ENCODE results near the gene EXT2. TPM values are rescaled to one million over a fixed set of nuclear protein-coding genes. Genes with fewer than 3 reads are reported as not detected.

Gene EXT2
- total RNA-seq, 2 donors from 2014 or later = 16.9 to 28.9 TPM

- Mint-ChIP-seq H3K27ac (no peak overlapping the region), H3K36me3 (ENCODE audit: low read depth) (no peaks in the 10 kb centered on the region), H3K4me1 (no peaks in the 10 kb centered on the region), H3K27me3 (peaks cover 11% of the 10 kb centered on the region), H3K4me3 (no peak overlapping the region), H3K9me3 (no peaks in the 10 kb centered on the region)
- ATAC-seq (replicated peaks) = no peak
These were observed 171.7 kb downstream of the EXT2 start for GRCh38 chr11:44267006-44267749.

DNA sequence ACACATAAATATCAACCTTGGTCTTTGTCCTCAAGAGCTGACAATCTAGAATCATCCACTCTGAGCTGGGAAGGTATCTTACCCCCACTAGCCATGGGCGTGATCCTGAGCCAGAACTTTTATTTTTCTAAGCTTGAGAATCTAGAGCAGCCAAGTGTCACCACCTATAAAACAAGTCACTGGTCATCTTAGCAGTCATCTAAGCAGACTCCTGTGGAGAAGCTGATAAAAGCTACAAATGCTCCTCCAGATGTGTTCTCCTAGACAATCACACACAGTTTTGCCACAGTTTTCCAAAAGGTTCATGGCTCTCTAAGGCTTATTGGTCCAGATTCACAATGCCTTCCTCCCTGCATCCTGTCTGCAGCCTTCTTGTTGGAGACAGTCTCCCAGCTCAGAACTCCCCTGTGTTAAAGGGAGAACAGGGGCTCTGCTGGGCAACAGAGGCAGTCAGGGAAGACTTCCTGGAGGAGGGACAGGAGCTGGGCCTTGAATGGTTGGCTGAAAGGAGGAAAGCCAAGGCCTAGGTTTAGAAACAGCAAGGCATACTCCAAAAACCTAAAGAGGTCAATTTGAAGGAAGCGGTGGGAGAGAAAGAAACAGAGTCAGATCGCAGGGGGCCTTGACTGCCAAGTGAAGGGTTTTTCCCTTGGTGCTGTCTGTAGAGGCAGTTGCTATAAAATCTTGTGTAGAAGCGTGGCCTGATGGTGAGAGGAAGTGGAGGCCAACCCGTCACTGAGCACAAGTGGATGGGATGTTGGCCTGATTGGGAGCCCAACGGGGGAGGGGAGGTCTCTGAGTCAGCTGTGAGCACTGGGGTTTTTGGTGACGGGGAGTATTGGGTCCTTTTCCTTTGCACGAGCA is 172.5 kb downstream of the EXT2 start:
- peaks cover 6% of the 10 kb centered on the region for H3K27me3 Mint-ChIP-seq
- no peak for ATAC-seq (replicated peaks)
- no peak overlapping the region for H3K4me3 Mint-ChIP-seq
- H3K9me3 Mint-ChIP-seq = no peaks in the 10 kb centered on the region
- no peaks in the 10 kb centered on the region for H3K36me3 Mint-ChIP-seq (ENCODE audit: low read depth)
- no peak overlapping the region for H3K27ac Mint-ChIP-seq
- no peaks in the 10 kb centered on the region for H3K4me1 Mint-ChIP-seq

DNA sequence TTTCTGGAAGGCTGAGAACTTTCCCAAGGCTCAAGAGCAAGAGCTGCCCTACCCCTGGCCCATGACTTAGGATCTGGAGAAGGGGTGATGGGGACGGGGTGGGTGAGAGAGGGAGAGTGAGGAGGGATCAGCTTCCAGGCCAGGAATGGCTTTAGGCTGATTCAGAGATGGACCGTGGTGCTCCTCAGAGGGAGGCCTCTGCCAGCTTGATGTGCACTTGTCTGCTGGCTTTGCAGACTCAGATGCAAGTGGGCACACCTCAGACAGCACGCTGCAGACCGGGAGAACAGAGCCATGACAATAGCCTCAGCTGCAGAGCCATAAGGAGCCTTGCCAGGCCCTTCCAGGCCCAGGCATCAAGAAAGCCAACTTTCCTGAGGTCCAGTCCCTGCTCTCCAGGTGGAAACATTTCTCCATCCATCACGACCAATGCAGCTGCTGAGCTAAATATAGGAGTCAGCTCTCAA is 173.2 kb downstream of the EXT2 start:
- Mint-ChIP-seq H3K27ac (no peak overlapping the region), H3K4me1 (no peaks in the 10 kb centered on the region), H3K4me3 (no peak overlapping the region), H3K9me3 (no peaks in the 10 kb centered on the region), H3K27me3 (peaks cover 6% of the 10 kb centered on the region), H3K36me3 (ENCODE audit: low read depth) (no peaks in the 10 kb centered on the region)
- ATAC-seq (replicated peaks) = no peak

DNA sequence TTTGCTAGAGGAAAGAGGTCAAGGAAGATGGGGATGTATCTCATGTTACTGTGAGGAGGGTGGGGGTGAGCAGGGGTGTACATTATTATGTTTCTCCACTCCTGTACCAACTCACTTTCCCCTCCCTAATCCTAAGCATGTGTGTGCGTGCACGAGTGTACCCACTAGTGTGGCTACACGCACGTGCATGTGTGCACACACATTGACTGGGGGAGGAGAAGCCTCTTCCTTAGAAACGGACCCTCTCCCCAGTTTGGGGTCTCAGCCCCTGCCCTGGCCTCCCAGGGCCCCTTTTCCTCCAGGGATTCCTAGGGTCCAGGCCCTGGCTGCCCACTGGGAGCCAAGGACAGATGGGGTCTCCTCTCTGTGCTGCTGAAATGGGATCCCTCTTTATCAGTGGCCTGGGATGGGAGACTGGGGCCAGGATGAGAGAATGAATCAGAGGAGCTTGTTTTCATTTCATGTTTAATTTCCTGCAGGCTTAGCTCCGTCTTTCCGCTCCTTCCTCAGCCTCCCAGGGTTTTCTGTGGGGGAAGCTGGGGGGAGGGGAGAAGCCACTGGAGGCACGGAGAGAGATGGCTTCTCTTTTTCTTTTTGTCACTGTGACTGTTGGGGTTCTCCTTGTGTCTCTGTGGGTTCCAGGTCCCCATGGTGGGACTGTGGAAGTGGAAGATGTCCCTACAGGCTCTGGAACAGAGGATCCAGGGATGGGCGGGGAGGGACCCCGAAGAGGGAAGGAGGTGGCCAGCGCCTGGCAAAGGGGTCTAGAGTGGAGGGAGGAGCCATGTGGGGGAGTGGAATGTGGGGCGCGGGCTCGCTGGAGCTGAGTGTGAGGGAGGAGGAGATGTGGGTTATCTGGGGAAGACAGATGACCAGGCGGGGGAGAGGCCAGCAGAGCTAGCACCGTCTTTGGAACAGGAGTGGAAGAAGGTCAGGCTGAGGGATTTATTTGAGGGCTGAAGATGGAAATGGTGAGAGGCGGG is 174.2 kb downstream of the EXT2 start:
- Mint-ChIP-seq H3K36me3 (ENCODE audit: low read depth) (no peaks in the 10 kb centered on the region), H3K4me1 (no peaks in the 10 kb centered on the region), H3K27me3 (peaks cover 6% of the 10 kb centered on the region), H3K9me3 (no peaks in the 10 kb centered on the region), H3K27ac (no peak overlapping the region), H3K4me3 (no peak overlapping the region)
- ATAC-seq (replicated peaks) = no peak

- H3K27me3 Mint-ChIP-seq = peaks cover 6% of the 10 kb centered on the region
- no peaks in the 10 kb centered on the region for H3K4me1 Mint-ChIP-seq
- ATAC-seq (replicated peaks) = no peak
- H3K36me3 Mint-ChIP-seq (ENCODE audit: low read depth) = no peaks in the 10 kb centered on the region
- H3K27ac Mint-ChIP-seq = no peak overlapping the region
- H3K9me3 Mint-ChIP-seq = no peaks in the 10 kb centered on the region
- H3K4me3 Mint-ChIP-seq = no peak overlapping the region
These were observed 175.2 kb downstream of the EXT2 start for GRCh38 chr11:44270403-44271273.

GRCh38 chr11:44271286-44271685 is 175.8 kb downstream of the EXT2 start:
- H3K27me3 Mint-ChIP-seq = peaks cover 6% of the 10 kb centered on the region
- no peak overlapping the region for H3K4me3 Mint-ChIP-seq
- no peaks in the 10 kb centered on the region for H3K4me1 Mint-ChIP-seq
- ATAC-seq (replicated peaks) = no peak
- no peak overlapping the region for H3K27ac Mint-ChIP-seq
- no peaks in the 10 kb centered on the region for H3K36me3 Mint-ChIP-seq (ENCODE audit: low read depth)
- H3K9me3 Mint-ChIP-seq = no peaks in the 10 kb centered on the region

GRCh38 chr11:44274404-44274803 is 178.9 kb downstream of the EXT2 start:
- peaks cover 6% of the 10 kb centered on the region for H3K27me3 Mint-ChIP-seq
- H3K4me1 Mint-ChIP-seq = no peaks in the 10 kb centered on the region
- ATAC-seq (replicated peaks) = no peak
- no peak overlapping the region for H3K4me3 Mint-ChIP-seq
- H3K9me3 Mint-ChIP-seq = no peaks in the 10 kb centered on the region
- H3K36me3 Mint-ChIP-seq (ENCODE audit: low read depth) = no peaks in the 10 kb centered on the region
- no peak overlapping the region for H3K27ac Mint-ChIP-seq

- Mint-ChIP-seq H3K4me1 (no peaks in the 10 kb centered on the region), H3K9me3 (no peaks in the 10 kb centered on the region), H3K27ac (no peak overlapping the region), H3K36me3 (ENCODE audit: low read depth) (no peaks in the 10 kb centered on the region), H3K4me3 (no peak overlapping the region), H3K27me3 (peaks cover 6% of the 10 kb centered on the region)
- no peak for ATAC-seq (replicated peaks)
These were observed 179.8 kb downstream of the EXT2 start for GRCh38 chr11:44275241-44275640.

DNA sequence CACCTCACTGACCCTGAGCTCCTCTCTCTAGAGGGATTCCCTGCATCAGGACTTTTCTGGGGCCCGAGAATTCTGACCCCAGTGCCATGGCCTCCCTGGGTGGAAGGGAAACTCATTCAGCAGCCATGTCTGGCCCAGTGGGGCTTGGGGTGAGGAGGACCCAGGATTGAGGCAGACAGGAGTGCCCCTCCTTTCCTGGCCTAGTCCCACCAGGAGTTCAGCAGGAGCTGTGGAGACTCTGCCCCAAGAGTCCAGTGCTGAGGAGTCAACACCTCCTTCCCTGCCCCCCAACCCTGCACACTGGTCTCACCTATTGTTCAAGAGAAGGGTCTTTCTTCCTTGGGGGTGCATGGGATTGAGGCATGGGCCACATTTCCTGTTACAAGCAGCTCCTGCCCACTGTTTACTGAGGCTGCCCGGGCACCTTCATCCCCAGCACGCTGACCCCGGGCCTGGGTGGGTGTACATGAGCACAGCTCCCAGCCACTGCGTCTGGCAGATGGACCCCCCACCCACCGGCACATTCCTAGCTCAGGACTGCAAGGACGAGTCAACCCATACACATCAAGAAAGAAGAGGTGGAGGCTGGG is 180.6 kb downstream of the EXT2 start:
- Mint-ChIP-seq H3K27me3 (peaks cover 6% of the 10 kb centered on the region), H3K9me3 (no peaks in the 10 kb centered on the region), H3K4me1 (no peaks in the 10 kb centered on the region), H3K36me3 (ENCODE audit: low read depth) (no peaks in the 10 kb centered on the region), H3K4me3 (no peak overlapping the region), H3K27ac (no peak overlapping the region)
- no peak for ATAC-seq (replicated peaks)

- H3K27me3 Mint-ChIP-seq = no peaks in the 10 kb centered on the region
These were observed 182.0 kb downstream of the EXT2 start for GRCh38 chr11:44277196-44278090.

GRCh38 chr11:44279483-44279882 is 184.0 kb downstream of the EXT2 start:
- no peaks in the 10 kb centered on the region for H3K4me1 Mint-ChIP-seq
- no peaks in the 10 kb centered on the region for H3K9me3 Mint-ChIP-seq
- no peak for ATAC-seq (replicated peaks)
- H3K4me3 Mint-ChIP-seq = no peak overlapping the region
- H3K27me3 Mint-ChIP-seq = no peaks in the 10 kb centered on the region
- H3K27ac Mint-ChIP-seq = no peak overlapping the region
- H3K36me3 Mint-ChIP-seq (ENCODE audit: low read depth) = no peaks in the 10 kb centered on the region

More at GRCh38 chr11:44277196-44278090, 182.0 kb downstream of the EXT2 start:
- H3K27ac Mint-ChIP-seq = no peak overlapping the region
- H3K9me3 Mint-ChIP-seq = no peaks in the 10 kb centered on the region
- no peaks in the 10 kb centered on the region for H3K4me1 Mint-ChIP-seq
- no peaks in the 10 kb centered on the region for H3K36me3 Mint-ChIP-seq (ENCODE audit: low read depth)
- H3K4me3 Mint-ChIP-seq = no peak overlapping the region
- ATAC-seq (replicated peaks) = no peak

DNA sequence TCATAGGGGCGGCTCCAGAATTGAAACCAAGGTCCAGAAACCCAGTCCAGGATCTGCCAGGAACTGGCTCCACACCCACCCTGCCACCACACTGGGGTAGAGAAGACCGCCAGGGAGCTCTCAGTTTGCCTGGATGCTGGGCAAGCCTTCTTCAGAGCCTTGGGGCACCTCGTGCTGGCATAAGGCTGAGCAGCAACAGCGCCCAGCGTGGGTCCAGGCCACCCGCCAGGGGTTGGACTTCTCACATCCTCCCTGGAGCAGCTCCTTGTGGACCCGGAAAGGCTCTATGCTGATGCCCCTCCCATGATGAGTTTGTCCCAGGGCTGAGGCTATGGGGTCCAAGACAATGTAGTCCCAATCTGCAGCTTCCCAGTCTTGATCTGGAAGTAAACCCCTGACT is 184.8 kb downstream of the EXT2 start:
- no peaks in the 10 kb centered on the region for H3K27me3 Mint-ChIP-seq
- H3K4me1 Mint-ChIP-seq = no peaks in the 10 kb centered on the region
- no peak overlapping the region for H3K4me3 Mint-ChIP-seq
- H3K27ac Mint-ChIP-seq = no peak overlapping the region
- H3K9me3 Mint-ChIP-seq = no peaks in the 10 kb centered on the region
- no peak for ATAC-seq (replicated peaks)
- H3K36me3 Mint-ChIP-seq (ENCODE audit: low read depth) = no peaks in the 10 kb centered on the region

All from activated T-helper 17 cell treated with anti-CD3 and anti-CD28 coated beads, Interleukin-2, amount 50 U/mL, for 72 hours (primary cell).